Cerebellar nuclear complex (tissue), 1 donor: ENCODE data around the gene COL4A1.

Experiments used
- DNase-seq, 2 experiments: peaks; one replicate each; lab custom pipeline; 2025; lab: John Stamatoyannopoulos, UW

COL4A1 gene

GRCh38 chr13:110274687-110275086 is 32.3 kb downstream of the COL4A1 start:
- no peak for DNase-seq

- no peak for DNase-seq
Observed at GRCh38 chr13:110273254-110273653, 33.7 kb downstream of the COL4A1 start.

GRCh38 chr13:110272651-110273050 is 34.3 kb downstream of the COL4A1 start:
- no peak for DNase-seq

- DNase-seq, result no peak
Observed at GRCh38 chr13:110272227-110272626, 34.7 kb downstream of the COL4A1 start.

GRCh38 chr13:110271313-110271712 is 35.6 kb downstream of the COL4A1 start:
- DNase-seq, result no peak

GRCh38 chr13:110270507-110270906 is 36.5 kb downstream of the COL4A1 start:
- no peak for DNase-seq

GRCh38 chr13:110269509-110270185 is 37.3 kb downstream of the COL4A1 start:
- no peak for DNase-seq

GRCh38 chr13:110268576-110269185 is 38.3 kb downstream of the COL4A1 start:
- DNase-seq, result no peak

GRCh38 chr13:110268061-110268460 is 38.9 kb downstream of the COL4A1 start:
- DNase-seq, result no peak

GRCh38 chr13:110266983-110267382 is 40.0 kb downstream of the COL4A1 start:
- no peak for DNase-seq

- DNase-seq, result no peak
Observed at GRCh38 chr13:110266431-110266809, 40.5 kb downstream of the COL4A1 start.

- DNase-seq, result no peak
Observed at GRCh38 chr13:110265682-110266430, 41.1 kb downstream of the COL4A1 start.

- no peak for DNase-seq
Observed at GRCh38 chr13:110265341-110265681, 41.6 kb downstream of the COL4A1 start.

- DNase-seq, result no peak
Observed at GRCh38 chr13:110264685-110265275, 42.2 kb downstream of the COL4A1 start.

GRCh38 chr13:110263888-110264287 is 43.1 kb downstream of the COL4A1 start:
- no peak for DNase-seq

GRCh38 chr13:110263404-110263803 is 43.6 kb downstream of the COL4A1 start:
- no peak for DNase-seq

- DNase-seq, result no peak
Observed at GRCh38 chr13:110262508-110263291, 44.3 kb downstream of the COL4A1 start.

- DNase-seq, result no peak
Observed at GRCh38 chr13:110262082-110262436, 44.9 kb downstream of the COL4A1 start.

- DNase-seq, result no peak
Observed at GRCh38 chr13:110261166-110262081, 45.5 kb downstream of the COL4A1 start.

- DNase-seq, result no peak
Observed at GRCh38 chr13:110259651-110260050, 47.3 kb downstream of the COL4A1 start.
